ENCODE measurements around the gene CTDSP1.
A peak's percentile ranks its signal among the peaks of the same experiment; 100 is the strongest.

CTDSP1 gene

GRCh38 chr2:218400167-218400929, 680 bp downstream of the CTDSP1 start:
- DNase-seq, result no peak

GRCh38 chr2:218400930-218401881, 1.5 kb downstream of the CTDSP1 start:
- DNase-seq, result no peak

GRCh38 chr2:218401890-218402289, 2.2 kb downstream of the CTDSP1 start:
- DNase-seq, result no peak

- DNase-seq, result no peak
Observed at GRCh38 chr2:218402491-218402901, 2.8 kb downstream of the CTDSP1 start.

GRCh38 chr2:218402911-218403411, 3.3 kb downstream of the CTDSP1 start:
- no peak for DNase-seq

- no peak for DNase-seq
Observed at GRCh38 chr2:218403810-218404209, 4.1 kb downstream of the CTDSP1 start.

GRCh38 chr2:218404351-218405085, 4.8 kb downstream of the CTDSP1 start:
- DNase-seq, result no peak

- no peak for DNase-seq
Observed at GRCh38 chr2:218405086-218405745, 5.5 kb downstream of the CTDSP1 start.

- no peak for DNase-seq
Observed at GRCh38 chr2:218405746-218406208, 6.1 kb downstream of the CTDSP1 start.

- DNase-seq, result peak; percentile 80
Observed at GRCh38 chr2:218406209-218406948, 6.7 kb downstream of the CTDSP1 start.

- peak; percentile 60 for DNase-seq
Observed at GRCh38 chr2:218406949-218407618, 7.4 kb downstream of the CTDSP1 start.

GRCh38 chr2:218407717-218408116, 8.0 kb downstream of the CTDSP1 start:
- DNase-seq, result no peak

GRCh38 chr2:218418321-218418716, 18.7 kb downstream of the CTDSP1 start:
- no peak for DNase-seq

GRCh38 chr2:218418717-218419458, 19.2 kb downstream of the CTDSP1 start, which contains the start of gene VIL1:
TSS of gene VIL1 (plus strand) at chr2:218419123. CDS start at chr2:218423779, 4,656 bp downstream.
- no peak for DNase-seq

GRCh38 chr2:218419630-218420216, 20.1 kb downstream of the CTDSP1 start:
- no peak for DNase-seq

- DNase-seq, result no peak
Observed at GRCh38 chr2:218421027-218421426, 21.4 kb downstream of the CTDSP1 start.

GRCh38 chr2:218422403-218423086, 22.9 kb downstream of the CTDSP1 start:
- DNase-seq, result no peak

GRCh38 chr2:218423584-218423983, 23.9 kb downstream of the CTDSP1 start:
- DNase-seq, result no peak

GRCh38 chr2:218425531-218425930, 25.9 kb downstream of the CTDSP1 start:
- DNase-seq, result no peak

Data from DMS79 (cell line).